Upper lobe of left lung (tissue), 4 donors: ENCODE results near the gene RAB40A.

Experiments used
- EP300 ChIP-seq, 4 donors: sonication (generic); formaldehyde crosslinking; IDR thresholded peaks; one replicate each; pipeline ENCODE4 v1.5.1; 2017; ENCODE audit warnings: antibody characterized with exemption in 4 of 4, control low read depth in 2 of 4
- POLR2A ChIP-seq, 4 donors: fragments of 450-650 bp; IDR thresholded peaks; one replicate each; pipeline ENCODE4 v1.5.1; 2016 to 2017; ENCODE audit warnings: antibody characterized with exemption in 4 of 4, mild to moderate bottlenecking in 2 of 4
- POLR2AphosphoS5 ChIP-seq, 2 donors: sonication (generic); formaldehyde crosslinking; IDR thresholded peaks; one replicate each; pipeline ENCODE4 v1.5.1; 2017; ENCODE audit warnings: antibody characterized with exemption in 2 of 2
- TF ChIP-seq, protein P1 (sequence below), 6 experiments: fragments of 450-650 bp in 4 of 6; fragments of 200-600 bp in 2 of 6; sonication (generic) in 2 of 6; IDR thresholded peaks; one replicate each; pipeline ENCODE4 v1.5.1; 2016 to 2019; ENCODE audit warnings: antibody characterized with exemption in 6 of 6

DNA sequence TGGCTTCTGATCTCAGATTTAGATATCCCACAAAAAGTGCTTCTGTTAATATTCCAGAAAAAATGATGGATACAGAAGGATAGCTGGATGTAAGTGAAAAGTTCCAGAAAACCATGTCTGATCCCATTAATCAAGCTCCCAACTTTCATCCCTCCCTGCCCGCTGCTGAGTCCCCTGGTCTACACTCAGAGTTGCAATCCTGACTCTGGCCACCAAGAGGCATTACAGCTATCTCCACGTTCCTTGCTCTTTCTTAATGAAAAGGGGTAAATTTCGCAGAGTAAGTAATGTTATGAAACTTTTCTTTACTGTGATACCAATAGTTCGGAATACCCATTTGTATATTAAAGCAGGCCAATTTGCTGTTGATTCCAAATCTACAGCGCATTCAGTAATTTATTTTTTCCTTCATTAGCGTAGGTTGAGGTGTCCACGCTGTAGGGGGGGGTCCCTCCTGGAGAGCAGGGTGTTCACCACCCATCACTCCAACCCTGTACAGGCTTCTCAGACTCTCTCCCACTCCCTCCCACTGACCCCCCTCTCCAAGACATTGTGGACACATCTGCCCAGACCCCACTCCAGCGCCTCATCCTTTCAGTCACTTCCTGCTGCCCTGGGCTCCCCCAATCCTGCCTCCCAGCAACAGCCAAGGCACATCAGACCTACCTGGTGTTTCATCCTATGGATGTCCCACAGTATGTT lies 55.1 kb downstream of the RAB40A start:
- TF ChIP-seq POLR2AphosphoS5 (IDR thresholded peaks at IDR 0.05) (no peak), POLR2A (IDR thresholded peaks at IDR 0.05) (no peak), EP300 (IDR thresholded peaks at IDR 0.05) (no peak)
- TF ChIP-seq, protein P1, sequence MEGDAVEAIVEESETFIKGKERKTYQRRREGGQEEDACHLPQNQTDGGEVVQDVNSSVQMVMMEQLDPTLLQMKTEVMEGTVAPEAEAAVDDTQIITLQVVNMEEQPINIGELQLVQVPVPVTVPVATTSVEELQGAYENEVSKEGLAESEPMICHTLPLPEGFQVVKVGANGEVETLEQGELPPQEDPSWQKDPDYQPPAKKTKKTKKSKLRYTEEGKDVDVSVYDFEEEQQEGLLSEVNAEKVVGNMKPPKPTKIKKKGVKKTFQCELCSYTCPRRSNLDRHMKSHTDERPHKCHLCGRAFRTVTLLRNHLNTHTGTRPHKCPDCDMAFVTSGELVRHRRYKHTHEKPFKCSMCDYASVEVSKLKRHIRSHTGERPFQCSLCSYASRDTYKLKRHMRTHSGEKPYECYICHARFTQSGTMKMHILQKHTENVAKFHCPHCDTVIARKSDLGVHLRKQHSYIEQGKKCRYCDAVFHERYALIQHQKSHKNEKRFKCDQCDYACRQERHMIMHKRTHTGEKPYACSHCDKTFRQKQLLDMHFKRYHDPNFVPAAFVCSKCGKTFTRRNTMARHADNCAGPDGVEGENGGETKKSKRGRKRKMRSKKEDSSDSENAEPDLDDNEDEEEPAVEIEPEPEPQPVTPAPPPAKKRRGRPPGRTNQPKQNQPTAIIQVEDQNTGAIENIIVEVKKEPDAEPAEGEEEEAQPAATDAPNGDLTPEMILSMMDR (IDR thresholded peaks at IDR 0.05) = peak in 4 of 6 experiments; percentile 12 to 33 (median 26)
